Neutrophil (primary cell): Measurements from ENCODE around the gene ENTHD1.

Source experiments
- H3K27ac ChIP-seq: fragments of 200-600 bp; sonication (generic); 2 replicates; pipeline ENCODE4 v1.5.1; 2016; ENCODE audit warnings: mild to moderate bottlenecking, moderate library complexity
- H3K27me3 ChIP-seq: fragments of 200-600 bp; sonication (generic); 2 replicates; pipeline ENCODE4 v1.6.0; 2016; ENCODE audit warnings: mild to moderate bottlenecking
- H3K36me3 ChIP-seq: fragments of 200-600 bp; sonication (generic); 2 replicates; pipeline ENCODE4 v1.5.1; 2017
- H3K4me1 ChIP-seq, 2 experiments: fragments of 200-600 bp in 1 of 2; sonication (generic) in 1 of 2; 1 replicate in 1 of 2; 2 replicates in 1 of 2; pipeline versions ENCODE4 v1.5.1 to v1.6.1; 2013 to 2016; ENCODE audit warnings: low read depth in 1 of 2, low read length in 1 of 2, mild to moderate bottlenecking in 1 of 2, moderate library complexity in 1 of 2; ENCODE audit not compliant: control insufficient read depth in 1 of 2, insufficient read depth in 1 of 2
- H3K4me3 ChIP-seq, 2 experiments: fragments of 200-600 bp in 1 of 2; sonication (generic) in 1 of 2; 1 replicate in 1 of 2; 2 replicates in 1 of 2; pipeline ENCODE4 v1.5.1; 2013 to 2016; ENCODE audit warnings: low read depth in 1 of 2, low read length in 1 of 2, mild to moderate bottlenecking in 1 of 2, moderate library complexity in 1 of 2
- H3K9me3 ChIP-seq: fragments of 200-600 bp; sonication (generic); 2 replicates; pipeline ENCODE4 v1.5.1; 2016
- TF ChIP-seq, protein P1 (sequence below): fragments of 200-600 bp; sonication (generic); IDR thresholded peaks from 2 replicates; pipeline ENCODE4 v1.5.1; 2016; ENCODE audit warnings: antibody characterized with exemption

The ENTHD1 gene

DNA sequence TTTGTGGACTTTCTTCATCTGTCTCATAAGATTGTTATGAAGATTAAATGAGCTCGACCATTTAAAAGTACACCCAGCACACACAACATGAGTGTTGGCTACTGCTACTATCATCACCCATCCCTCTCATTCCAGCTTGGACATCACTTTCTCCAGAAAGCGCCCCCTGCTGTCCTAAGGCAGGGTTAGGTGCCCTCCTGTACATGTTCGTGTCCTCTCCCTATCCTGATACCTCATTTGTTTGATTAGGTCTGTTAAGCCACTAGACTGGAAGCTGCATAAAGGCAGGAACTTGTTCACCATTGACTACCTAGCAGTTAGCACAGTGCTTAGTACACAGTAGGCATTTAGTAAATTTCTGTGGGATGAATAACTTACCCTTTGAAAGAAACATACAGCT is 85.5 kb downstream of the ENTHD1 start:
- H3K9me3 ChIP-seq = no peaks in the 10 kb centered on the region
- TF ChIP-seq, protein P1, sequence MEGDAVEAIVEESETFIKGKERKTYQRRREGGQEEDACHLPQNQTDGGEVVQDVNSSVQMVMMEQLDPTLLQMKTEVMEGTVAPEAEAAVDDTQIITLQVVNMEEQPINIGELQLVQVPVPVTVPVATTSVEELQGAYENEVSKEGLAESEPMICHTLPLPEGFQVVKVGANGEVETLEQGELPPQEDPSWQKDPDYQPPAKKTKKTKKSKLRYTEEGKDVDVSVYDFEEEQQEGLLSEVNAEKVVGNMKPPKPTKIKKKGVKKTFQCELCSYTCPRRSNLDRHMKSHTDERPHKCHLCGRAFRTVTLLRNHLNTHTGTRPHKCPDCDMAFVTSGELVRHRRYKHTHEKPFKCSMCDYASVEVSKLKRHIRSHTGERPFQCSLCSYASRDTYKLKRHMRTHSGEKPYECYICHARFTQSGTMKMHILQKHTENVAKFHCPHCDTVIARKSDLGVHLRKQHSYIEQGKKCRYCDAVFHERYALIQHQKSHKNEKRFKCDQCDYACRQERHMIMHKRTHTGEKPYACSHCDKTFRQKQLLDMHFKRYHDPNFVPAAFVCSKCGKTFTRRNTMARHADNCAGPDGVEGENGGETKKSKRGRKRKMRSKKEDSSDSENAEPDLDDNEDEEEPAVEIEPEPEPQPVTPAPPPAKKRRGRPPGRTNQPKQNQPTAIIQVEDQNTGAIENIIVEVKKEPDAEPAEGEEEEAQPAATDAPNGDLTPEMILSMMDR = no peak
- H3K36me3 ChIP-seq = no peaks in the 10 kb centered on the region
- H3K4me1 ChIP-seq = no peaks in the 10 kb centered on the region
- H3K4me3 ChIP-seq = no peak overlapping the region
- H3K27me3 ChIP-seq = peaks cover 19% of the 10 kb centered on the region
- no peak overlapping the region for H3K27ac ChIP-seq

DNA sequence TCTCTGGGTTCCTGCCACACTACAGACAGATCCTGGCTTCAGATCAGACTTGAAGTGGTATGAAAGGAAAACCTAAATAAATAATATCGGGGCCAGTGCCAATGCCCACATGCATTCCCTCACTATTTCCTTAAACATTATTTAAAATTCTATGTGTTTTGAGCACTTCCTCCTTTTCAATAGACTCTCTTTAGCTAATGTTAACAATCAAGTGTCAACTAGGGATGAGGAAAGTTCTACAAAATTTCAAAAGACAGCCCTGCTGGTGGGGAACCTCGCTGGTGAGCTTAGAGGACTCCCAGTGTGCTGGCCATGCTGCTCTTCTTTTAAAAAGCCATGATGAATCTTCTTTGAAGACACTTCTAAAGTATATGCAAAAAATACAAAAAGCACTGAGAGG is 87.5 kb downstream of the ENTHD1 start:
- H3K9me3 ChIP-seq = no peaks in the 10 kb centered on the region
- no peak overlapping the region for H3K27ac ChIP-seq
- H3K4me3 ChIP-seq = no peak overlapping the region
- no peaks in the 10 kb centered on the region for H3K4me1 ChIP-seq
- TF ChIP-seq, protein P1 = no peak
- H3K27me3 ChIP-seq = peaks cover 34% of the 10 kb centered on the region
- no peaks in the 10 kb centered on the region for H3K36me3 ChIP-seq

DNA sequence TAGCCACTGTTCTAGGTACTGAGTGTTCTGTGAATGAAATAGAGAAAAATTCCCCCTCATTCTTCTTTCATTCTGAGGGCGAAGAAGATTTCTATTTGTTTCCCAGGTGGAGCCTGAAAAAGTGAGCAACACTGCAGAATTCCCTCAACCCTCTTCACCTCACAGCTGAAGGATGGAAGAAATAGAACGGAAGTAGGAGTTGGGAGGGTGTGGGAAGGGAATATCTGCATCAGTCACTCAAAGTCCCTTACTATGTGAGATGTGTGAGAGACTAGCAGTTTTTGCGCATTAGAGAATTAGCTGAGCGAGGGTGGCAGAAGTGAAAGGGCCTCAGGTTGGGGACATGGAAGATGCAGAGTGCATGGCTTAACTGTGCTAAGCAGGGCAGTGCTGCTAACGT is 88.4 kb downstream of the ENTHD1 start:
- no peak overlapping the region for H3K27ac ChIP-seq
- no peaks in the 10 kb centered on the region for H3K9me3 ChIP-seq
- no peaks in the 10 kb centered on the region for H3K36me3 ChIP-seq
- H3K4me3 ChIP-seq = no peak overlapping the region
- H3K4me1 ChIP-seq = no peaks in the 10 kb centered on the region
- TF ChIP-seq, protein P1 = no peak
- peaks cover 34% of the 10 kb centered on the region for H3K27me3 ChIP-seq

DNA sequence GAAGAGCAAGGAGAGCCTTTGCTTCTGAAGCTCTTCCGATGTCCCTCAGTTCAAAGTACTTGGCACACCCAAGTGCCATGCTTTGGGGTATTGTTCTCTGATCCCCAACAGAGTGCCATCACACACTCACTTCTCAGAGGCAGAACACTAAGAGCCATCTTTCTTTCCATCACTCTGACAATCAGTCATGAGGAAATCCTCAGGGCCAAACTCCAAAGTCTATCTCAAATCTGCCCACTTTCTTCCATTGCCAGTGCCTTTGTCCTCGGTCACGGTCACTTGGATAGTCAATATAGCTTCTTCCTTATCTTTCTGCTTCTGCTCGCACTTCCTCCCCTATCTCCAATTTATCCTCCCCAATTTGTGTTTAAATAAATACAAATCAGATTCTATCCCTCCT is 90.9 kb downstream of the ENTHD1 start:
- Histone ChIP-seq H3K36me3 (no peaks in the 10 kb centered on the region), H3K27ac (no peak overlapping the region), H3K4me1 (no peaks in the 10 kb centered on the region), H3K27me3 (peaks cover 34% of the 10 kb centered on the region), H3K9me3 (peaks cover 12% of the 10 kb centered on the region), H3K4me3 (no peak overlapping the region)
- TF ChIP-seq, protein P1 = no peak

DNA sequence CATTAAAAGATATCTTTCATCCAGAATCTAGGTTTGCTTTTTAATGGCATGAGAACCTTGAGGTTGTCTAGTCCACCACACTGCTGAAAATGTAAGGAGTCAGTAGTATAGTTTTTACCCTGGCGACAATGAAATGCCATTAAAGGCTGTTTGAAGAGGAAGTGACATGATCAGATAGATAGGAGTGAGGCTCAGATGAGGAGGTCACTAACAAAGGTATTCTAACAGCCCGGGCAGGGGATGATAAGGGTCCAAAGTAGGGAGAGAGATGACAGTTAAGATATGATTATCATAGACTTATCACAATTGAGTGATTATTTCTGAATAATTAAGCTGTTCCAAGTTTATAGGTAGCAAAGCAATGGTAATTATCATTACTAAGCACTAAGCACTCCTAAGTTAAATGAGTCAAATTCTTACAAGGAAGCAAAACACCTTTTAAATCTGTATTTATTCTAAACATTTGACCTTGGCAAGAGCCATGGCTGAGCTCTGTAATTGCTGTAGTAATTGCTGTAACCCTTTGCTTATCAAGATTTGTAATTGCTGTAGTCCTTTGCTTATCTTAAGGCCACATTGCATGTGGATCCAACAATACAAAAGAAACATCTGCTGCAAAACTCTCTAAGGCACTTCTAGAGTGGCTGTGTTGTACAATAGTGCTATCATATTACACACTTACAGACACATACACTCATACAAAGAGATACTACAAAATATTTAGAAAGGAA is 92.6 kb downstream of the ENTHD1 start:
- no peak overlapping the region for H3K4me3 ChIP-seq
- H3K27ac ChIP-seq = no peak overlapping the region
- peaks cover 29% of the 10 kb centered on the region for H3K27me3 ChIP-seq
- H3K36me3 ChIP-seq = no peaks in the 10 kb centered on the region
- H3K4me1 ChIP-seq = no peaks in the 10 kb centered on the region
- H3K9me3 ChIP-seq = peaks cover 15% of the 10 kb centered on the region
- TF ChIP-seq, protein P1 = no peak
